H1 (cell line): ENCODE measurements around the gene OR51G1.

Experiments used
- BCL11A ChIP-seq, 2 experiments: IDR thresholded peaks; one replicate each; pipeline ENCODE4 v1.6.1; 2011; ENCODE audit warnings: low read depth in 2 of 2, low read length in 2 of 2, mild to moderate bottlenecking in 2 of 2
- CEBPB ChIP-seq: IDR thresholded peaks from 2 replicates; pipeline ENCODE4 v1.6.1; 2012; ENCODE audit warnings: low read depth, low read length
- CTCF ChIP-seq, 3 experiments: IDR thresholded peaks; 1 replicate in 2 of 3; 2 replicates in 1 of 3; pipeline versions ENCODE4 v1.5.1 to v1.6.1; 2011; ENCODE audit warnings: low read length in 3 of 3, mild to moderate bottlenecking in 3 of 3, inconsistent platforms in 2 of 3, low read depth in 1 of 3, moderate library complexity in 1 of 3; ENCODE audit not compliant: insufficient read depth in 1 of 3; ENCODE audit errors: control extremely low read depth in 1 of 3
- EP300 ChIP-seq, 2 experiments: IDR thresholded peaks; 1 replicate in 1 of 2; 2 replicates in 1 of 2; pipeline ENCODE4 v1.6.1; 2011 to 2012; ENCODE audit warnings: low read depth in 2 of 2, low read length in 2 of 2, mild to moderate bottlenecking in 2 of 2, borderline replicate concordance in 1 of 2, inconsistent platforms in 1 of 2, moderate library complexity in 1 of 2
- EZH2 ChIP-seq: fragments of 200-600 bp; sonication (generic); IDR thresholded peaks from 2 replicates; pipeline ENCODE4 v1.7.1; 2012; ENCODE audit warnings: low read depth, mild to moderate bottlenecking, moderate library complexity, low read length, inconsistent platforms; ENCODE audit not compliant: severe bottlenecking
- HDAC2 ChIP-seq, 2 experiments: fragments of 300-600 bp in 1 of 2; sonication (generic) in 1 of 2; IDR thresholded peaks; 2 replicates each; pipeline ENCODE4 v1.6.1; 2011 to 2012; ENCODE audit warnings: low read depth in 2 of 2, low read length in 2 of 2, mild to moderate bottlenecking in 2 of 2, moderate library complexity in 2 of 2, borderline replicate concordance in 1 of 2, inconsistent platforms in 1 of 2
- HDAC6 ChIP-seq: IDR thresholded peaks from one replicate; pipeline ENCODE4 v1.7.1; 2012; ENCODE audit warnings: low read depth, mild to moderate bottlenecking, inconsistent platforms, low read length, moderate library complexity
- POLR2AphosphoS5 ChIP-seq: IDR thresholded peaks from 2 replicates; pipeline ENCODE4 v1.6.1; 2011; ENCODE audit warnings: low read depth, low read length
- TBP ChIP-seq: IDR thresholded peaks from 2 replicates; pipeline ENCODE4 v1.6.1; 2011; ENCODE audit warnings: low read depth, low read length, improper control_type of control experiment
- YY1 ChIP-seq: IDR thresholded peaks from 2 replicates; pipeline ENCODE4 v1.6.1; 2011; ENCODE audit warnings: low read depth, mild to moderate bottlenecking, low read length
- ZNF274 ChIP-seq: IDR thresholded peaks from 2 replicates; pipeline ENCODE4 v1.7.0; 2012; ENCODE audit warnings: low read length, borderline replicate concordance; ENCODE audit errors: extremely low read depth

- no peak for TF ChIP-seq BCL11A (IDR thresholded peaks at IDR 0.05; ENCODE audit: low read depth in 2 of 2, low read length in 2 of 2)
- TF ChIP-seq POLR2AphosphoS5: no peak
- no peak for TF ChIP-seq ZNF274
- TF ChIP-seq CTCF (IDR thresholded peaks at IDR 0.05; ENCODE audit: control extremely low read depth in 1 of 3, insufficient read depth in 1 of 3, low read depth in 1 of 3, low read length in 3 of 3): no peak
- no peak for TF ChIP-seq HDAC2 (IDR thresholded peaks at IDR 0.05; ENCODE audit: borderline replicate concordance in 1 of 2, low read depth in 2 of 2, low read length in 2 of 2)
- no peak for TF ChIP-seq YY1
- no peak for TF ChIP-seq HDAC6
- TF ChIP-seq EP300 (IDR thresholded peaks at IDR 0.05; ENCODE audit: borderline replicate concordance in 1 of 2, low read depth in 2 of 2, low read length in 2 of 2): no peak
- TF ChIP-seq EZH2: no peak
- TF ChIP-seq CEBPB: no peak
- TF ChIP-seq TBP: no peak
Measured at GRCh38 chr11:4881860-4882500, 42.2 kb downstream of the OR51G1 start, which contains the start of gene OR51T1.
